Measurements from ENCODE around the gene POLE4. TPM values are rescaled to one million over a fixed set of nuclear protein-coding genes. Genes with fewer than 3 reads are reported as not detected.

POLE4 gene
- total RNA-seq, 1 experiment from 2014 or later = 34.4 TPM

DNA sequence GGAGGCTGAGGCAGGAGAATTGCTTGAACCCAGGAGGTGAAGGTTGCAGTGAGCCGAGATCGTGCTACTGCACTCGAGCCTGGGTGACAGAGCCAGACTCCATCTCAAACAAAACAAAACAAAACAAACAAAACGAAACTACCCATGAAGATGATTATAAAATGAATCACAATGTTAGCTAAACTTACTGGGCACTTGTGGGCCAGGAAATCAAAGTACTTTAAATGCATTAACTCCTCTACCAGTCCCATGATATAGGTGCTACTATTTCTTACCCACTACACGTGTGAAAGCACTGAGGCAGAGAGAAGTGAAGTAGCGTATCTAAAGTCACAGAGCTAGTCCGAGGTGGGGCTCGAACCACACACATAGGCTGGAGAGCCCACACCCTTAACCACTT is 53.6 kb downstream of the POLE4 start:
- no peaks in the 10 kb centered on the region; the same call in 1 of the 2 replicates for H3K27me3 Mint-ChIP-seq (ENCODE audit: low read depth)

More for the DNA sequence above, 53.6 kb downstream of the POLE4 start:
- no peak overlapping the region for H4K5ac ChIP-seq (ENCODE audit: insufficient read length, low read depth, low read length)
- H2AK5ac ChIP-seq (ENCODE audit: insufficient read length, low read length) = no peak overlapping the region
- H3K14ac ChIP-seq (ENCODE audit: insufficient read depth, low read length) = no peak overlapping the region
- DNase-seq = no peak
- no peak overlapping the region for H2BK20ac ChIP-seq (ENCODE audit: low read depth, low read length, poor library complexity, severe bottlenecking)
- H2AFZ ChIP-seq (ENCODE audit: low read length) = no peak overlapping the region
- no peak overlapping the region for H4K91ac ChIP-seq (ENCODE audit: insufficient read length, low read depth, low read length)
- H3K9me3 ChIP-seq (ENCODE audit: control insufficient read depth, low read depth, low read length) = no peaks in the 10 kb centered on the region
- no peak overlapping the region for H3K9ac ChIP-seq (ENCODE audit: extremely low read depth, insufficient read length, low read length)
- H3K27ac ChIP-seq (ENCODE audit: insufficient read length, low read depth, low read length) = no peak overlapping the region
- H3K23ac ChIP-seq (ENCODE audit: insufficient read length, low read depth, low read length) = no peak overlapping the region
- H4K8ac ChIP-seq (replicated peaks; ENCODE audit: insufficient read length, low read depth, low read length) = no peak overlapping the region
- Mint-ChIP-seq H3K36me3 (ENCODE audit: insufficient read depth in 1 of 3, low read depth in 3 of 3) (no peaks in the 10 kb centered on the region), H3K4me1 (peaks cover 4% of the 10 kb centered on the region in 2 experiments; a peak in 2 of 4 replicates), H3K4me3 (no peak overlapping the region), H3K27ac (no peak overlapping the region), H3K9me3 (no peaks in the 10 kb centered on the region)
- TF ChIP-seq CTCF (conservative IDR thresholded peaks at IDR 0.05) = no peak
- no peak overlapping the region for H3K4me2 ChIP-seq (ENCODE audit: insufficient read depth, insufficient read length, low read length)
- H2BK15ac ChIP-seq (ENCODE audit: low read depth, low read length) = no peak overlapping the region
- no peak overlapping the region for H3K18ac ChIP-seq (ENCODE audit: insufficient read length, low read depth, low read length)
- no peaks in the 10 kb centered on the region for H3K23me2 ChIP-seq (ENCODE audit: insufficient read length, low read depth, low read length, poor library complexity, severe bottlenecking)
- H2BK120ac ChIP-seq (ENCODE audit: low read depth, low read length, poor library complexity, severe bottlenecking) = no peak overlapping the region
- H3K79me1 ChIP-seq (ENCODE audit: insufficient read depth, low read depth, low read length, poor library complexity, severe bottlenecking) = no peaks in the 10 kb centered on the region
- no peak overlapping the region for H2BK12ac ChIP-seq (ENCODE audit: insufficient read length, low read depth, low read length)
- no peak overlapping the region for H2BK5ac ChIP-seq (ENCODE audit: insufficient read length, low read length)
- no peak overlapping the region for H3K56ac ChIP-seq (ENCODE audit: insufficient read length, low read depth, low read length)
- H3K79me2 ChIP-seq (ENCODE audit: insufficient read depth, low read length) = no peaks in the 10 kb centered on the region
- no peak overlapping the region for H3T11ph ChIP-seq (ENCODE audit: low read length)
- H3K27me3 ChIP-seq (ENCODE audit: insufficient read depth, low read length) = no peaks in the 10 kb centered on the region
- no peak overlapping the region for H3K4ac ChIP-seq (ENCODE audit: low read depth, low read length)
- no peaks in the 10 kb centered on the region for H3K4me1 ChIP-seq (ENCODE audit: insufficient read depth, low read length)
- no peaks in the 10 kb centered on the region for H4K20me1 ChIP-seq (ENCODE audit: control insufficient read depth, insufficient read depth, insufficient read length)
- no CpG with 5 or more reads among the region's 8 CpGs for WGBS (ENCODE audit: extremely low coverage, insufficient read length, low lambda C conversion rate)

Measured in H9 (cell line).